ENCODE results near the gene SLC25A13. TPM values are rescaled to one million over a fixed set of nuclear protein-coding genes. Genes with fewer than 3 reads are reported as not detected.

SLC25A13 gene
- total and polyA plus RNA-seq, 9 donors, result 11.4 to 32.6 (median 23.1) TPM

DNA sequence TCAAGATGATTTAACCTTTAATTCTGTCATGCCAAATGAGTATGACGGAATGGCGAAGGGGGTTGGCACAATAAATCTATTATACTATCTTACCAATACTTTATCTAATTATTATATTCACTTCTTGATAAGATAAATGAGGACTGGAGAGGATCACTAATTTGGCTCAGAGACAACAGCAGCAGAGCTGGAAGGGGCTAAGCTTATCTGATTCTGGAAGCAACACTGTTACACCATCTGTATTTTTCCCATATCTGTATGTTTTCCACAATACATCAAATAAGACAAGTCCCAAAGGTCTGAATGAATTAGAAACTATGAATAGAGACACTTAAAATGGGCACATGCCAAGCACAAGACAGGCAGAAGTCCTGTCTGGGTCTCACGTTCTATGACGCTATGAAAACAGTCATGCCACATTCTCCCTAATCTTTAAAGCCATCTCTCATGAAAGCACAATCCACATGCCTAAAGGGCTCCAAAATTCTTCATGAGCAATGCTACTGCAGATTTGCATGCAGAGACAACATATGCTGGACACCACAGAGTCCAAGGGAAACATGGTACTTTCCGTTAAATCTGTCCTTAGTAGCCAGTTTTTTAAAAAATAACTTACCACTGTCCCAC lies 88.3 kb downstream of the SLC25A13 start:
- no peaks in the 10 kb centered on the region for H3K36me3 ChIP-seq
- WGBS, 3 donors, result 92 to 96% (median 94%) methylated on average over 5 of the region's 5 CpGs
- H3K4me3 ChIP-seq, result no peak overlapping the region
- intact Hi-C loops (cut with DNase I), result no loop called here
- no peaks in the 10 kb centered on the region for H3K27me3 ChIP-seq
- TF ChIP-seq, protein P1, sequence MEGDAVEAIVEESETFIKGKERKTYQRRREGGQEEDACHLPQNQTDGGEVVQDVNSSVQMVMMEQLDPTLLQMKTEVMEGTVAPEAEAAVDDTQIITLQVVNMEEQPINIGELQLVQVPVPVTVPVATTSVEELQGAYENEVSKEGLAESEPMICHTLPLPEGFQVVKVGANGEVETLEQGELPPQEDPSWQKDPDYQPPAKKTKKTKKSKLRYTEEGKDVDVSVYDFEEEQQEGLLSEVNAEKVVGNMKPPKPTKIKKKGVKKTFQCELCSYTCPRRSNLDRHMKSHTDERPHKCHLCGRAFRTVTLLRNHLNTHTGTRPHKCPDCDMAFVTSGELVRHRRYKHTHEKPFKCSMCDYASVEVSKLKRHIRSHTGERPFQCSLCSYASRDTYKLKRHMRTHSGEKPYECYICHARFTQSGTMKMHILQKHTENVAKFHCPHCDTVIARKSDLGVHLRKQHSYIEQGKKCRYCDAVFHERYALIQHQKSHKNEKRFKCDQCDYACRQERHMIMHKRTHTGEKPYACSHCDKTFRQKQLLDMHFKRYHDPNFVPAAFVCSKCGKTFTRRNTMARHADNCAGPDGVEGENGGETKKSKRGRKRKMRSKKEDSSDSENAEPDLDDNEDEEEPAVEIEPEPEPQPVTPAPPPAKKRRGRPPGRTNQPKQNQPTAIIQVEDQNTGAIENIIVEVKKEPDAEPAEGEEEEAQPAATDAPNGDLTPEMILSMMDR (IDR thresholded peaks at IDR 0.05), result no peak
- TF ChIP-seq POLR2A (IDR thresholded peaks at IDR 0.05) (no peak), EP300 (IDR thresholded peaks at IDR 0.05) (no peak)
- DNase-seq, result no peak
- no peak overlapping the region for H3K27ac ChIP-seq
- no peaks in the 10 kb centered on the region for H3K9me3 ChIP-seq
- peaks cover 21% of the 10 kb centered on the region for H3K4me1 ChIP-seq (ENCODE audit: insufficient read depth)

DNA sequence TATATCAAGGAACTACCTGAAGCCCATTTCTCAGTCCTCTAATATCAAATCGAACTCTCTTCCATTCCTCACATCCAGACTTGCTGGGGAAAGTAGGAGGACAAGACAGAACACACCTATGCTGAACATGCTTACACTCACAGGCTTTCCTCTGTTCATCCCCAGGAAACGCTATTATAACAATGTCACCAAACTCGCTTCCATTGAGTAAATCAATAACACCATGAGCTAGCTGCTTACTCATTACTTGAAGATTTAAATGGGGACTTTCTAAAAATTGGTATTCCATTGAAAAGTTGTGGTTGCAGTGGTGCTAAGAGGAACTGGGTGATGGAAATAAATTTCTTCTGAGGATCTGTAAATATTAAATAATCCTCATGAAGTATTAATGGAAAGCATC lies 88.8 kb downstream of the SLC25A13 start:
- H3K27ac ChIP-seq, result no peak overlapping the region
- DNase-seq, result no peak
- TF ChIP-seq EP300 (IDR thresholded peaks at IDR 0.05) (no peak), POLR2A (IDR thresholded peaks at IDR 0.05) (no peak)
- TF ChIP-seq, protein P1 (IDR thresholded peaks at IDR 0.05), result no peak
- H3K27me3 ChIP-seq, result no peaks in the 10 kb centered on the region
- H3K4me3 ChIP-seq, result no peak overlapping the region
- 97 to 98% (median 97%) methylated on average over 3 of the region's 3 CpGs for WGBS, 3 donors
- H3K4me1 ChIP-seq (ENCODE audit: insufficient read depth), result peaks cover 19% of the 10 kb centered on the region
- no peaks in the 10 kb centered on the region for H3K9me3 ChIP-seq
- intact Hi-C loops (cut with DNase I), result no loop called here
- H3K36me3 ChIP-seq, result no peaks in the 10 kb centered on the region

DNA sequence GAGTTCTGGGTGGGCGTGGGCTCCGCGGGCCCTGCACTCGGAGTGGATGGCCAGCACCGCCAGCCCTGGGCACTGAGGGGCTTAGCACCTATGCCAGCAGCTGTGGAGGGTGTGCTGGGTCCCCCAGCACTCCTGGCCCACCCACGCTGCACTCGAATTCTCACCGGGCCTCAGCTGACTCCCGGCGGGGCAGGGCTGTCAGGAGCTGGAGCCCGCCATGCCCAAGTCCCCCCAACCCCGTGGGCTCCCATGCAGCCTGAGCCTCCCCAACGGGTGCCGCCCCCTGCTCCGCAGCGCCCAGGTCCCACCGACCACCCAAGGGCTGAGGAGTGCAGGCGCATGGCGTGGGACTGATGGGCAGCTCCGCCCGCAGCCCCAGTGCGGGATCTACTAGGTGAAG lies 93.1 kb downstream of the SLC25A13 start:
- intact Hi-C loops (cut with DNase I), result loop anchor here in 1 of 4 donors (5.0 kb wide), 1 partner anchor 256 kb away; no protein-coding TSS in a partner anchor
- WGBS, 3 donors, result 98 to 99% (median 98%) methylated on average over 11 to 22 of the region's 22 CpGs
- no peak overlapping the region for H3K4me3 ChIP-seq
- no peaks in the 10 kb centered on the region for H3K36me3 ChIP-seq
- DNase-seq, result no peak
- H3K4me1 ChIP-seq (ENCODE audit: insufficient read depth), result no peaks in the 10 kb centered on the region
- H3K9me3 ChIP-seq, result no peaks in the 10 kb centered on the region
- H3K27me3 ChIP-seq, result no peaks in the 10 kb centered on the region
- TF ChIP-seq, protein P1 (IDR thresholded peaks at IDR 0.05), result no peak
- no peak for TF ChIP-seq EP300 (IDR thresholded peaks at IDR 0.05)
- TF ChIP-seq POLR2A (IDR thresholded peaks at IDR 0.05), result no peak
- no peak overlapping the region for H3K27ac ChIP-seq

DNA sequence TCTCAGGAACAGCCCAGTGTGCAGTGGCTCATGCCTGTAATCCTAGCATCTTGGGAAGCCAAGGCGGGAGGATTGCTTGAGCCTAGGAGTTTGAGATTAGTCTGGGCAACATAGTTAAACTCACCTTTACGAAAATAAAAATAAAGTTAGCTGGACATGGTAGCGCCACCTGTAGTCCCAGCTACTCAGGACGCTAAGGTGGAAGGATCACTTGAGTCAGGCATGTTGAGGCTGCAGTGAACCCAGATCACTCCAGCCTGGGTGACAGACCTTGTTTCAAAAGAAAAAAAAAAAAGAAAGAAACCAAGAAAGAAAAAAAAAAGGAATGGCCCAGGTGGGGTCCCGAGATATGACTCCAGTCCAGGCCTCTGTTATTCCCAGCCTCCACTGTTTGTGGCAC lies 96.6 kb downstream of the SLC25A13 start:
- no peak for DNase-seq
- Histone ChIP-seq H3K27ac (no peak overlapping the region), H3K4me3 (no peak overlapping the region), H3K27me3 (no peaks in the 10 kb centered on the region), H3K9me3 (no peaks in the 10 kb centered on the region), H3K36me3 (no peaks in the 10 kb centered on the region), H3K4me1 (ENCODE audit: insufficient read depth) (no peaks in the 10 kb centered on the region)
- TF ChIP-seq POLR2A (IDR thresholded peaks at IDR 0.05), result no peak
- TF ChIP-seq, protein P1 (IDR thresholded peaks at IDR 0.05), result no peak
- no peak for TF ChIP-seq EP300 (IDR thresholded peaks at IDR 0.05)
- intact Hi-C loops (cut with DNase I), result loop anchor here in 1 of 4 donors (5.0 kb wide), 1 partner anchor 253 kb away; no protein-coding TSS in a partner anchor
- 97 to 99% (median 97%) methylated on average over 5 of the region's 5 CpGs for WGBS, 3 donors
